Naive thymus-derived CD8-positive, alpha-beta T cell (primary cell): ENCODE results near the gene PDYN. TPM values are rescaled to one million over a fixed set of nuclear protein-coding genes. Genes with fewer than 3 reads are reported as not detected.

Source experiments
- ATAC-seq, 2 donors: fragments of 150-1000 bp; cut with Tn5 transposase in 1 of 2; sonication (Bioruptor Pico), chemical (Tn5 transposase) in 1 of 2; 1 replicate in 1 of 2; 2 replicates in 1 of 2; pipeline ENCODE4 v1.10.0; 2021; ENCODE audit warnings: mild to moderate bottlenecking in 2 of 2, moderate library complexity in 2 of 2
- POLR2A ChIA-PET: fragments of 350-600 bp; sonication (Branson Sonifier 250); formaldehyde crosslinking; loops from one replicate; lab custom pipeline; 2021; ENCODE audit warnings: antibody characterized with exemption; lab: Charles Lee
- DNase-seq, 10 donors: peaks; one replicate each; pipeline versions ENCODE4 v3.0.0 to v3.0.0-alpha.2; 2020 to 2022
- H3K27ac Mint-ChIP-seq, 10 donors: one replicate each; pipeline ENCODE4 v1.8.0; 2020 to 2022; ENCODE audit warnings: mild to moderate bottlenecking in 10 of 10, mixed read lengths in 10 of 10, moderate library complexity in 4 of 10, inconsistent platforms in 1 of 10
- H3K27me3 Mint-ChIP-seq, 5 donors: one replicate each; pipeline ENCODE4 v1.8.0; 2021 to 2022; ENCODE audit warnings: mixed read lengths in 5 of 5
- H3K36me3 Mint-ChIP-seq, 3 donors: one replicate each; pipeline ENCODE4 v1.8.0; 2020 to 2022; ENCODE audit warnings: mixed read lengths in 3 of 3, mild to moderate bottlenecking in 2 of 3, inconsistent platforms in 1 of 3
- H3K4me1 Mint-ChIP-seq, 4 donors: one replicate each; pipeline ENCODE4 v1.8.0; 2021 to 2022; ENCODE audit warnings: mixed read lengths in 4 of 4
- H3K4me3 Mint-ChIP-seq, 10 donors: one replicate each; pipeline ENCODE4 v1.8.0; 2020 to 2022; ENCODE audit warnings: mild to moderate bottlenecking in 10 of 10, mixed read lengths in 10 of 10, moderate library complexity in 6 of 10, inconsistent platforms in 1 of 10
- H3K9me3 Mint-ChIP-seq, 9 donors: one replicate each; pipeline ENCODE4 v1.8.0; 2020 to 2022; ENCODE audit warnings: mixed read lengths in 9 of 9, mild to moderate bottlenecking in 3 of 9, inconsistent platforms in 1 of 9, moderate library complexity in 1 of 9
- polyA plus RNA-seq, 3 donors: library from polyadenylated mRNA; unstranded; fragments of 300-500 nt; fragmentation: Illumina TruSeq; gene quantifications; one replicate each; pipeline ENCODE4 v1.2.3, GENCODE V29; 2021
- total RNA-seq, 8 experiments: library from RNA in 2 of 8; stranded (reverse) in 2 of 8; gene quantifications; one replicate each; pipeline ENCODE4 v1.2.3 and lab custom pipeline; 2021 to 2026

The PDYN gene
- total and polyA plus RNA-seq, 5 experiments from 2014 or later, result not detected

DNA sequence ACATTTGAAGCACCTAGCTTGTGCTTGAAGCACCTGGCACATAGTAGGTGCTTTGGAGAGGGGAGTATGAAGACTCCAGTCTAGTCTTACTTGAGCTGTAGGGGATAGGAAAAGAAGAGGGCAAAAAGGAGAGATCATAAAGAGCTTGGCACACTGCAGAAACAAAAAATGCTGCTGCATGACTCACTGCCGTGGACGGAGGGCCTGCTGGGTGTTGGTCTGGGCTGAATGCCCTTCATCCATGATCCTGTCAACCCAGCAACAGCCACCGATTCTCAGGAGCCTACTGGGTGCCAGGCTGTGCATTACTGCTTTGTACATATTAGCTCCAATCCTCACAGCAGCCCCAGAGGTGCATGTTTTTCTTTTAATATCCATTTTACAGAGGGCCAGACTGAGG is 6.0 kb downstream of the PDYN start:
- H3K27ac Mint-ChIP-seq, result no peak overlapping the region

DNA sequence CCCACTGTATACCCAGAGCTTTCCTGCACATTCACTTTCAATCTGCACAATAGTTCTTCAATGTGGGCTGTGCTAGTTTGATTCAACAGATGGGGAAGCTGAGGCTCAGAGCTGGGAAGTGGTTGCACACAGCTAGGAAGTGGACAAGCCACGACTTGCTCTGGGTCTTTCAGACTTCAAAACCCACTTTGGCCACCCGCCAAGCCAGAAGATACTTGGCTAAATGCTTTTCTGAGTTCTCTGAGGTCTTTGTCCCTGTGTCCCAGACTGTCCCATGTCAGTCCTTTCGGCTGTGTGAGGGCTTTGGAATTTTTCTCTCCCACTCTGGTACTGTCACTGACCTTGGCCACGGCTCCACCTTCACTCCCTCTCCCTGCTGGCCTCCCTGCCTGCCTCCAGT is 10.6 kb downstream of the PDYN start:
- Mint-ChIP-seq H3K36me3 (no peaks in the 10 kb centered on the region), H3K27ac (no peak overlapping the region), H3K9me3 (peaks cover 0 to 2% (median 0%) of the 10 kb centered on the region in 9 donors), H3K27me3 (peaks cover 19 to 56% (median 36%) of the 10 kb centered on the region in 5 donors), H3K4me3 (no peak overlapping the region), H3K4me1 (no peaks in the 10 kb centered on the region)
- POLR2A ChIA-PET, result no interaction called here
- no peak for ATAC-seq
- no peak for DNase-seq

More for the DNA sequence above, 6.0 kb downstream of the PDYN start:
- Mint-ChIP-seq H3K4me3 (no peak overlapping the region), H3K9me3 (peaks cover 0 to 2% (median 0%) of the 10 kb centered on the region in 9 donors), H3K36me3 (no peaks in the 10 kb centered on the region), H3K27me3 (peaks cover 17 to 59% (median 46%) of the 10 kb centered on the region in 5 donors), H3K4me1 (no peaks in the 10 kb centered on the region)
- POLR2A ChIA-PET, result no interaction called here
- ATAC-seq (no peak), DNase-seq (no peak)

DNA sequence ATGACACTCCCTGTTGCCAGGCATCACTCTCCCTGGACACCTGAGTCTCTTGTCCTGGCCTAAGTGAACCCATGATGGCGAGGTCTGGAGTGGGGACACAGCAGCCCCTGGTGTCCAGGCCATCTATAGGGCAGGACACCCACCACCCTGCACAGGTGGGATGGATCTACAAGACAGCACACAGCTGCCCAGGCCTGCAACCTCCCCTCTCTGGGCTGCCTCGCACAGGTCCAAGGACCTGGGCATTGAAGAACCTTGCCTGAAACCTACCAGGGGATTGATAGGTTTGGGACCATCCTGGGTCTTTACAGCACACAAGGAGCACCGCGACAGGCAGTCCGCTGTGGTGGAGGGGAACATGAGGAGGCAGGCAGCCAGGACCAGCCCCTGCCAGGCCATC is 11.2 kb downstream of the PDYN start:
- Mint-ChIP-seq H3K4me3 (no peak overlapping the region), H3K27me3 (peaks cover 19 to 62% (median 39%) of the 10 kb centered on the region in 5 donors), H3K9me3 (peaks cover 0 to 2% (median 0%) of the 10 kb centered on the region in 9 donors), H3K36me3 (no peaks in the 10 kb centered on the region), H3K4me1 (no peaks in the 10 kb centered on the region), H3K27ac (peak overlapping the region in 1 of 10 donors; percentile 58)
- no peak for DNase-seq
- ATAC-seq, result no peak
- POLR2A ChIA-PET, result no interaction called here

DNA sequence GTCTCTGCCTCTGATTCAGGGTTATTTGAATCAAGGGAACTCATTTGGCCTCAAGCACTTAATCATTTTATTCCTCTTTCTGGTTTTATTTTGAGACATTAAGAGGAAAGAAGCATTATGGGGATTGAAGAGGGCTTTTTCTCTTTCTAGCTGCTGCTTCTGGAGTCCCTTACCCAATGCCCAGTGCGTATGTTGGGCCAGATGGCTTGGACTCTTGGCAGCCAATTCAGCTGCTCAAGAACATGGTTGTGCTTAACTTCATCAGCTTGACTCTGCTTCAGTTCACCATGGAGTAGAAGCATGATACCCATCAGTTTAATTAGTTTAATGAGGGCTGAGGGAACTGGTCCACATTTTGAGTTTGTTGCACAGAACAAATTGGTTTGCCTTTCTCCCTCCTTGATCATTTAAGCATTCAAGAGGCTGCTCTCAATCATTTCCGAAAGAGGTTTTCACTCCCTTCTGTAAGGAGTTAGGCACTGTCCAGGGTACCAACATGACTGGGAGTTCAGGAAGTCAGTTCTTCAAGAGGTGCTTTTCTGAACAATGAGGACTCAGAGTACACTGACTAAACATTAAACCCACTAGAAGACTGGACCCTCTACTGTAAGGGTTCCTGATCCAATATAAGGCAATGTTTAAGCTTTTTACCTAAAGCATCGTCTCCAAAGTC is 14.6 kb downstream of the PDYN start:
- DNase-seq (no peak), ATAC-seq (no peak)
- Mint-ChIP-seq H3K27ac (no peak overlapping the region), H3K4me3 (no peak overlapping the region), H3K4me1 (no peaks in the 10 kb centered on the region), H3K36me3 (no peaks in the 10 kb centered on the region), H3K27me3 (peaks cover 15 to 39% (median 30%) of the 10 kb centered on the region in 5 donors), H3K9me3 (peaks cover 0 to 2% (median 0%) of the 10 kb centered on the region in 9 donors)
- POLR2A ChIA-PET, result no interaction called here

- Mint-ChIP-seq H3K27me3 (peaks cover 13 to 42% (median 26%) of the 10 kb centered on the region in 5 donors), H3K27ac (no peak overlapping the region), H3K36me3 (no peaks in the 10 kb centered on the region), H3K9me3 (no peaks in the 10 kb centered on the region), H3K4me1 (no peaks in the 10 kb centered on the region), H3K4me3 (no peak overlapping the region)
- no peak for DNase-seq
- POLR2A ChIA-PET, result interaction anchor here (0.6 kb wide), 1 partner anchor 10 kb away, joined by 5 read pairs; no protein-coding TSS in a partner anchor
- ATAC-seq, result no peak
Observed at GRCh38 chr20:1975291-1975690, 18.6 kb downstream of the PDYN start.

GRCh38 chr20:1973601-1974440 is 20.0 kb downstream of the PDYN start:
- Mint-ChIP-seq H3K9me3 (no peaks in the 10 kb centered on the region), H3K4me3 (no peak overlapping the region)
- no peak for ATAC-seq

GRCh38 chr20:1971893-1972586 is 21.8 kb downstream of the PDYN start:
- peaks cover 6 to 21% (median 18%) of the 10 kb centered on the region in 5 donors for H3K27me3 Mint-ChIP-seq
- no peaks in the 10 kb centered on the region for H3K4me1 Mint-ChIP-seq
- DNase-seq (no peak), ATAC-seq (no peak)
- POLR2A ChIA-PET, result no interaction called here
- H3K27ac Mint-ChIP-seq, result no peak overlapping the region
- no peak overlapping the region for H3K4me3 Mint-ChIP-seq
- no peaks in the 10 kb centered on the region for H3K9me3 Mint-ChIP-seq
- H3K36me3 Mint-ChIP-seq, result no peaks in the 10 kb centered on the region

More at GRCh38 chr20:1973601-1974440, 20.0 kb downstream of the PDYN start:
- Mint-ChIP-seq H3K4me1 (no peaks in the 10 kb centered on the region), H3K27me3 (peaks cover 8 to 34% (median 26%) of the 10 kb centered on the region in 5 donors), H3K36me3 (no peaks in the 10 kb centered on the region), H3K27ac (no peak overlapping the region)
- POLR2A ChIA-PET, result no interaction called here
- DNase-seq, result no peak

GRCh38 chr20:1968964-1969363 is 24.9 kb downstream of the PDYN start:
- H3K4me1 Mint-ChIP-seq, result peaks cover 5 to 13% (median 9%) of the 10 kb centered on the region in 4 donors
- H3K36me3 Mint-ChIP-seq, result no peaks in the 10 kb centered on the region
- DNase-seq (no peak), ATAC-seq (no peak)
- no peak overlapping the region for H3K27ac Mint-ChIP-seq
- peaks cover 7 to 37% (median 18%) of the 10 kb centered on the region in 5 donors for H3K27me3 Mint-ChIP-seq
- no peaks in the 10 kb centered on the region for H3K9me3 Mint-ChIP-seq
- H3K4me3 Mint-ChIP-seq, result no peak overlapping the region
- POLR2A ChIA-PET, result no interaction called here

DNA sequence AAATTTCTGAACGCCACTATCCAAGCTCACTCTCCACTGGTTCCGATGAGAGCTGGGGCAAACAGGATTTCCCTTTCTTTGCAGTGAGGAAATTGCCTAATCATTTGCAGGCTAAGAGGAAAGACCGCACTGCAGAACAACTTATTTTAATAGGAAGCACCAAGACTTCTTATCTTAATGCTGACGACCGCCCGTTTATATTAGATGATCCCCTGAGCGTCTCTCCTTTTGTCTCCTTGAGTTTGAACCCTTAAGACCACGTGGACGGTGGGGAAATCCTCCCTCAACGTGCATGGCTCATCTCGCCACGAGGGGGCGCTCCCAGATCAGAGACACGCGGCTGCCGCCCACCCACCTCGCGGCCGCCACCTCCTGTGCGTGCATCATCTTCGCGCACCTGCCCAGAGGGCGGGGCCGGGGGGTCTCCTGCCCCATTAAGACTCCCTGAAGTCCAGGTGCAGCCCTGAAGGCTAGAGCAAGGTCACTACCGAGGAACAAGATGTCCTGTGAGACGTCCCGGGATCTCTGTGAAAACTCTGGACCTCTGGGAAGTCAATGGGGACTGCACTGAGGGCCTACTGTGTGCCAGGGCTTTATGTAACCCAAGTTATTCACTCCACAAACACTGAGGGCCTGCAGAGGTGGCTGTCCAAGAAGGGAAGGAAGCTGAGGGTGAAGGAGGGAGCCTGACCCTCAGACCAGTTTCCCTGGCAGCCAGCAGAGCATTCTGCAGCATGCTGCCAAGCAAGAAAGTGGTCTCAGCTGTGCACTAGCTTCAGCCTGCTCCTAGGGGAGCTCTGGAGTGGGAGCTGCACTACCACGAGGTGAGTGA is 28.1 kb downstream of the PDYN start:
- DNase-seq (peak; percentile 48 to 86 (median 72)), ATAC-seq (peak; percentile 78 to 90)
- Mint-ChIP-seq H3K4me1 (peaks cover 5 to 13% (median 9%) of the 10 kb centered on the region in 4 donors), H3K9me3 (no peaks in the 10 kb centered on the region), H3K36me3 (no peaks in the 10 kb centered on the region), H3K27ac (peak overlapping the region in 1 of 10 donors; percentile 28), H3K27me3 (peaks cover 7 to 48% (median 29%) of the 10 kb centered on the region in 5 donors), H3K4me3 (peak overlapping the region; percentile 40 to 72 (median 60))
- POLR2A ChIA-PET, result interaction anchor here (0.6 kb wide), 1 partner anchor 608 kb away, joined by 6 read pairs; no protein-coding TSS in a partner anchor

DNA sequence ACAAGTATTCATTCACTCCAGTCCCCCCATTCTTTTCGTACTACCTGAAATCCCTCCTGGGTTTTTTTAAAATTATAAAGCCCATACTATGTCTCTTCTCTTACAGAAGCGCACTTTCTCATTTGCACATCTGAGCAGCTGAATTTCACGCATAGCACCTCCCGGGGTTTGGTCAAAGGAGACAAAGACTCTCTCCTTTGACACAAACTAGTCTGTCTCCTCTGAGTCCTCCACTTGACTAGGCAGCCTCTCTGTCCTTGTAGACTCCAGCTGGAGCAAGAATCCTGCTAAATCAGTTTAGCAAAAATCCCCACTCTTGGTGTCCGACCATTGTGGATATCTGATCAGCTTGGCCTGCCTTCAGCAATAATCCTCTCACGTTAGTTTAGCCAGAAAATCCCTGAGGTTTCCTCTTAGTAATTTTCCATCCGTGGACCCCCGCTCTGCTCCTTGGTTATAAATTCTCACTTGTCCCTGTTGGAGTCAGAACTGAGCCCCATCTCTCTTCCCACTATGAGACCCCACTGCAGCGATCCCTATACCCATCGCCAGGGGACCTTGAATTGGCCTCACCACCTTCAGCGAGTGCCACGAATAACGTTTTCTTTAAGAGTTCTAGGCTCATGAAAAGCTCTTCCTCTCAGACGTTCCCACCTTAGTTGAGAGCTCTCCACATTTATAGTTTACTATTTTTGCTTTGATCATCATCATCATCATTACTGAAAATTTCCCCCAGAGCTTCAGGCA is 29.0 kb downstream of the PDYN start:
- Mint-ChIP-seq H3K27ac (no peak overlapping the region), H3K36me3 (no peaks in the 10 kb centered on the region), H3K27me3 (peaks cover 5 to 43% (median 28%) of the 10 kb centered on the region in 5 donors), H3K9me3 (no peaks in the 10 kb centered on the region), H3K4me1 (peaks cover 5 to 13% (median 9%) of the 10 kb centered on the region in 4 donors), H3K4me3 (peak overlapping the region; percentile 29 to 72 (median 55))
- POLR2A ChIA-PET, result no interaction called here
- no peak for ATAC-seq
- no peak for DNase-seq

DNA sequence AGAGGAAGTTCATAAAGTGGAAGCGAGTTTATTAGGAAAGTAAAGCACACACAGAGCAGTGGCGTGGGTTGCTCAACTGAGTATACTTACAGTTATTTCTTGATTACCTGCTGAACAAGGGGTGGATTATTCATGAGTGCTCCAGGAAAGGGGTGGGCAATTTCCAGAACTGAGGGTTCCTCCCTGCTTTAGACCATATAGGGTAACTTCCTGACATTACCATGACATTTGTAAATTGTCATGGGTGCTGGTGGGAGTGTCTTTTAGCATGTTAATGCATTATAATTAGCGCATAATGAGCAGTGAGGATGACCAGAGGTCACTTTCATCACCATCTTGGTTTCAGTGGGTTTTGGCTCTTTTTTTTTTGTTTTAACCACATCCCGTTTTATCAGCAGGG is 29.8 kb downstream of the PDYN start:
- Mint-ChIP-seq H3K4me3 (no peak overlapping the region), H3K9me3 (no peaks in the 10 kb centered on the region), H3K27ac (no peak overlapping the region), H3K4me1 (peaks cover 5 to 13% (median 9%) of the 10 kb centered on the region in 4 donors), H3K27me3 (peaks cover 7 to 43% (median 32%) of the 10 kb centered on the region in 5 donors), H3K36me3 (no peaks in the 10 kb centered on the region)
- ATAC-seq, result no peak
- POLR2A ChIA-PET, result no interaction called here
- DNase-seq, result no peak
